ENCODE results near the gene FAM117B.

Gene FAM117B

DNA sequence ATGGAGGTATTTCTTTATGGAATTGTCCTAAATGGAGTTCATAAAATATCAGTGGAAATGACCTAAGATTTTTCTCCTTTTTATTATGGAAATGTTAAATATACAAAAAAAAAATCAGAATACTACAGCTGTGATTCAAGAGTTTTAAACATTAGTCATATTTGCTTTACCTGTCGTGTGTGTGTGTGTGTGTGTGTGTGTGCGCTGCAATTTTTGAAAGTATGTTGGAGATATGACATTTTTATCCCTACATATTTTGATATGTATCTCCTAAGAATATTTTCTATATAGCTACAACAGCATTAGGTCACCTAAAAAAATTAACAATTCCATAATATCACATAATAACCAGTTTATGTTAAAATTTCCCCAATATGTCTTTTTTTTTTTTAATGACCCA lies 85.5 kb downstream of the FAM117B start:
- Histone ChIP-seq H3K9me3 (ENCODE audit: insufficient read depth, low read length) (peaks cover 5% of the 10 kb centered on the region; the same call in 1 of the 2 replicates), H3K4me3 (ENCODE audit: insufficient read depth, low read length, poor library complexity, severe bottlenecking) (no peak overlapping the region), H3K4me2 (ENCODE audit: low read depth, low read length, poor library complexity, severe bottlenecking) (no peak overlapping the region), H3K9me2 (replicated peaks; ENCODE audit: insufficient read depth, low read length) (no peaks in the 10 kb centered on the region), H3F3A (ENCODE audit: insufficient read depth) (no peaks in the 10 kb centered on the region), H3K27me3 (ENCODE audit: low read length) (no peaks in the 10 kb centered on the region), H3K36me3 (ENCODE audit: low read length) (no peaks in the 10 kb centered on the region), H3K9ac (ENCODE audit: low read length) (no peak overlapping the region), H3K79me2 (ENCODE audit: insufficient read depth, low read length) (no peaks in the 10 kb centered on the region), H4K20me1 (ENCODE audit: low read depth, low read length) (no peaks in the 10 kb centered on the region), H3K27ac (ENCODE audit: low read depth, low read length) (no peak overlapping the region), H2AFZ (ENCODE audit: low read depth, low read length, severe bottlenecking) (no peak overlapping the region)
- no peak for TF ChIP-seq CTCF (IDR thresholded peaks at IDR 0.05; ENCODE audit: insufficient read depth, low read length, poor library complexity, severe bottlenecking)
- no peak for TF ChIP-seq EZH2phosphoT487 (conservative IDR thresholded peaks at IDR 0.05; ENCODE audit: low read length)

DNA sequence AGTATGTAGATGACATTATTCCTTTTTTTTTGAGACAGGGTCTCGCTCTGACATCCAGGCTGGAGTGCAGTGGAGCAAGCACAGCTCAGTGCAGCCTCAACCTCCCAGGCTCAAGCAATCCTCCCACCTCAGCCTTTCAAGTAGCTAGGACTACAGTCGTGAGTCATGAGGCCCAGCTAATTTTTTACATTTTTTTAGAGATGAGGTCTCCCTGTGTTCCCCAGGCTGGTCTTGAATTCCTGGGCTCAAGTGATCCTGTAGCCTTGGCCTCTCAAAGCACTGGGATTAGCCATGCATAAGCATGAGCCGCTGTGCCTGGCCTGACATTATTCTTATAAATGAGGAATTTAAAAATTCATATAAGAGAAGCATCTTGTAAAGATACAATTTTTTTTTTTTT lies 86.9 kb downstream of the FAM117B start:
- no peaks in the 10 kb centered on the region for H3K36me3 ChIP-seq (ENCODE audit: low read length)
- no peak for TF ChIP-seq EZH2phosphoT487 (conservative IDR thresholded peaks at IDR 0.05; ENCODE audit: low read length)
- no peak for TF ChIP-seq CTCF (IDR thresholded peaks at IDR 0.05; ENCODE audit: insufficient read depth, low read length, poor library complexity, severe bottlenecking)
- H3K4me2 ChIP-seq (ENCODE audit: low read depth, low read length, poor library complexity, severe bottlenecking) = no peak overlapping the region
- no peak overlapping the region for H3K4me3 ChIP-seq (ENCODE audit: insufficient read depth, low read length, poor library complexity, severe bottlenecking)
- no peaks in the 10 kb centered on the region for H3K27me3 ChIP-seq (ENCODE audit: low read length)
- no peaks in the 10 kb centered on the region for H4K20me1 ChIP-seq (ENCODE audit: low read depth, low read length)
- H3K9me2 ChIP-seq (replicated peaks; ENCODE audit: insufficient read depth, low read length) = no peaks in the 10 kb centered on the region
- 0 out of 2 replicates have a peak, but pooled peaks cover 3% of the 10 kb centered on the region for H3F3A ChIP-seq (ENCODE audit: insufficient read depth)
- no peaks in the 10 kb centered on the region for H3K79me2 ChIP-seq (ENCODE audit: insufficient read depth, low read length)
- no peak overlapping the region for H2AFZ ChIP-seq (ENCODE audit: low read depth, low read length, severe bottlenecking)
- H3K9ac ChIP-seq (ENCODE audit: low read length) = no peak overlapping the region
- H3K27ac ChIP-seq (ENCODE audit: low read depth, low read length) = no peak overlapping the region
- H3K9me3 ChIP-seq (ENCODE audit: insufficient read depth, low read length) = no peaks in the 10 kb centered on the region

- Histone ChIP-seq H3K27ac (ENCODE audit: low read depth, low read length) (no peak overlapping the region), H3K79me2 (ENCODE audit: insufficient read depth, low read length) (no peaks in the 10 kb centered on the region), H3F3A (ENCODE audit: insufficient read depth) (0 out of 2 replicates have a peak, but pooled peaks cover 3% of the 10 kb centered on the region), H3K4me3 (ENCODE audit: insufficient read depth, low read length, poor library complexity, severe bottlenecking) (no peak overlapping the region), H3K9me3 (ENCODE audit: insufficient read depth, low read length) (no peaks in the 10 kb centered on the region), H3K9me2 (replicated peaks; ENCODE audit: insufficient read depth, low read length) (no peaks in the 10 kb centered on the region), H2AFZ (ENCODE audit: low read depth, low read length, severe bottlenecking) (no peak overlapping the region), H4K20me1 (ENCODE audit: low read depth, low read length) (no peaks in the 10 kb centered on the region), H3K27me3 (ENCODE audit: low read length) (no peaks in the 10 kb centered on the region), H3K4me2 (ENCODE audit: low read depth, low read length, poor library complexity, severe bottlenecking) (no peak overlapping the region), H3K36me3 (ENCODE audit: low read length) (no peaks in the 10 kb centered on the region), H3K9ac (ENCODE audit: low read length) (no peak overlapping the region)
- TF ChIP-seq CTCF (IDR thresholded peaks at IDR 0.05; ENCODE audit: insufficient read depth, low read length, poor library complexity, severe bottlenecking) (no peak), EZH2phosphoT487 (conservative IDR thresholded peaks at IDR 0.05; ENCODE audit: low read length) (no peak)
These were observed 89.0 kb downstream of the FAM117B start for GRCh38 chr2:202723746-202724145.
